Epithelial cell of esophagus (primary cell): Measurements from ENCODE around the gene SOS2.

ENCODE experiments used
- DNase-seq: peaks from one replicate; pipeline ENCODE4 v3.0.0; 2010; ENCODE audit warnings: low read depth
- H3K4me3 ChIP-seq: 2 replicates; pipeline ENCODE4 v1.5.1; 2011; ENCODE audit warnings: mild to moderate bottlenecking, low read length, control low read depth
- CTCF ChIP-seq: IDR thresholded peaks from 2 replicates; pipeline ENCODE4 v1.5.1; 2011; ENCODE audit warnings: low read depth, mild to moderate bottlenecking, low read length, control low read depth, inconsistent platforms; ENCODE audit not compliant: insufficient read depth; ENCODE audit errors: missing control alignments

The SOS2 gene

DNA sequence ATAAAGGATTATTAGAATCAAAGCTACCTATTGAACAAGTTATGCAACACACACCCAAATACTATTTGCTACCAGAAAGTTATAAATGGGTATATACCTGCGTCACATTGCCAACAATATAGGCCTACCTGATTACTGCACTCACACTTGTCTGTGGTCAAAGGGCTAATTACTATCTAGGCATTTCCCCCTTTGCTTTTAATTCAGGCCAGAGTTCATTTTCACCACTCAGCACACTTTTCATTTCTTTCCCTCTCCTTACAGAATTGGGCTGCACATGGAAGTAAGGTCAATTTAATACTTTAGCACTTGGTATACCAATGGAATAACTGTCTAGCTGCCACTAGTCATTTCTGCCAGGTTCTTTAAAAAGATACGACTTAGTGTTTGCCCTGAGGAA lies 1.7 kb downstream of the SOS2 start:
- peak overlapping the region; percentile 56 for H3K4me3 ChIP-seq
- no peak for TF ChIP-seq CTCF
- no peak for DNase-seq

DNA sequence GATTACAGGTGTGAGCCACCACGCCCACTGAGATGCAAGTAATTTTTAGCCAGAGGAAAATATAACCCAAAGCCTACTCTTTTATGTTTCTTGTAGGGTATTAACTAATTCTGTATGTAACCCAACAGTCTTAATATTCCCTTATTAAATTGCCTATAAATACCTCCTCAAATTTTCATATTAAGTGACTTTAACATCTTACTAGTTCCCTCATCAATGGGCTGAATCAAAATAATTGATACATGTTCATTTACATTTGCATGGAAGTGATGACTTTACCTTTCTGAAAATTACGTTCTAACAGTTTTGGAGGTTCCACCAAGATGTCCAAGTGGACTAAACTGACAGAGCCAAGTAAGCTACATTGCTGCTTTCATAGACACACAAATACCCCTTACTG lies 3.1 kb downstream of the SOS2 start:
- DNase-seq: no peak
- no peak for TF ChIP-seq CTCF
- no peak overlapping the region for H3K4me3 ChIP-seq

DNA sequence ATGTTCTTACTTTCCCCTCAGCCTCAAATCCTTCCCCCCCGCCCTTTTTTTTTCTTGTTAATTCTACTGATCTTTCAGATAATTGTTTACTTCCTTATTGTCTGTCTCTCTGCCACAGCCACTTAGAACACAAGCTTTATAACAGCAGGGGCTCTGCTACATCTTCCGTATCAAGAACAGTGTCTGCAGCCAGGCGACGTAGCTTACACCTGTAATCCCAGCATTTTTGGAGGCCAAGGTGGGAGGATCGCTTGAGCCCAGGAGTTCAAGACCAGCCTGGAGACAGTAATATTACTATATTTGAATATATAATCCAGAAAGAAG lies 5.4 kb downstream of the SOS2 start:
- no peak overlapping the region for H3K4me3 ChIP-seq
- DNase-seq: no peak
- no peak for TF ChIP-seq CTCF

DNA sequence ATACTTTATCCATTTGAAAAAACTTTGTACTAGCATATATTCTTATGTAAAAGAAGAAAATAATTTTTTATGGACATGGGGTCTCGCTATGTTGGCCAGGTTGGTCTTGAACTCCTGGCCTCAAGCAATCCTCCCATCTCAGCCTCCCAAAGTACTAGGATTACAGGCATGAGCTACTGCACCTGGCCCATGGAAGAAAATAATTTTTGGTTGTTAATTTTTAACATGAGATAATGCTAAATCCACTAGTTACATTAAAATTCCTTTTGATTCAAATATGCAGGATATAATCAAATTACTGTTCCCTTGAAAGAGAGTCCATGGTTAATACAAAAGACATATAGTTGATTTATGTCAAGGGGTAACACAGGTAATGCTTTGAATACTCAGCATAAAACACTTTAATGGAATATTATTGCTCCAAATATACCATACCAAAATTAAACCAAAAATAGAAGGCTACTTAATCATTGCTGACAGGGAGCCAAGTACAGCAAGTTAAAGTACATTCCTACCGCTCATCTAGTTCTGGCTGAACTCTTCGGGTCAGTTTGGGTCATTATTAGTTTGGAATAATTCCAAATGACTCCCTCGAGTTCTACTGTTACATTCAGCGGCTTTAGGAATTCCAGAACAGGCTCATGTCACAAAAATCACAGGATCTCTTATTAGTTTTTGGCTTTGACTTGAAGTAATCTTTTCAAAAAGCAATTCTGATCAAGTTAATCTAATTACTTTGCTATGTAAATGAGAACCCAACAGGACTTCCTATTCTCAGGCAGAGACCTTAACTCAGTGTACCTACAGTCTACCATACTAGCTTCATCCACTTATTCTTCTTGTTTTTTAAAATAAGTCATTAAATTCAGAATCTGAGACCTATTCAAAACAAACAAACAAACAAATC lies 6.1 kb downstream of the SOS2 start:
- TF ChIP-seq CTCF: no peak
- no peak overlapping the region for H3K4me3 ChIP-seq
- DNase-seq: peak; percentile 58

- TF ChIP-seq CTCF: no peak
- no peak for DNase-seq
- H3K4me3 ChIP-seq: no peak overlapping the region
Measured at GRCh38 chr14:50222055-50222613, 9.2 kb downstream of the SOS2 start.

DNA sequence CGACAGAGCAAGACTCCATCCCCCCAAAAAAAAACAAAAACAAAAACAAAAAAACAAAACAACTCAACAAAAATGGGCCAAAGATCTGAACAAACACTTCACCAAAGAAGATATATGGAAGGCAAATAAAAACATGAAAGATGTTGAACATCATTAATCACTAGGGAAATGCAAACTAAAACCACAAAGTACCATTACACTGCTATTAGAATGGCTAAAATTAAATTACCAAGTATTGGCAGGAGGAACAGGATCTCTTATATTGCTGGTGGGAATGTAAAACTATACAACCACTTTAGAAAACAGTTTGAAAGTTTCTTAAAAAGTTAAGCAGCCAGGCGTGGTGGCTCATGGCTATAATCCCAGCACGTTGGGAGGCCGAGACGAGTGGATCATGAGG lies 12.9 kb downstream of the SOS2 start:
- H3K4me3 ChIP-seq: no peak overlapping the region
- no peak for TF ChIP-seq CTCF
- no peak for DNase-seq

DNA sequence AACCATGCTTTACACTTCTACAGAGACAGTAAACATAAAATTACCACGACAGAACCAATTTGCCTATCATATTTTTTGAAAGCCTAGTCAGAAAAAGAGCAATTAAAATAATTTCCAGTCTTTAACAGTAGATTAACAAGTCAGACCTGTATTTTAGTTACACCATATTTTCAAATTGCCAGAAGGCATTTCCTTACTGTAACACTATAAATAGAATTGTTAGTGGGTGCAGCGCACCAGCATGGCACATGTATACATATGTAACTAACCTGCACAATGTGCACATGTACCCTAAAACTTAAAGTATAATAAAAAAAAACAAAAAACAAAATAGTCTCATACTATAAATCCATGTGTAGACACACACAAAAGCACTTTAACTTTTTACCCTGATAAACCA lies 16.0 kb downstream of the SOS2 start:
- DNase-seq: peak; percentile 67
- no peak for TF ChIP-seq CTCF
- H3K4me3 ChIP-seq: no peak overlapping the region
